ENCODE results near the gene ZBTB40.

The ZBTB40 gene

DNA sequence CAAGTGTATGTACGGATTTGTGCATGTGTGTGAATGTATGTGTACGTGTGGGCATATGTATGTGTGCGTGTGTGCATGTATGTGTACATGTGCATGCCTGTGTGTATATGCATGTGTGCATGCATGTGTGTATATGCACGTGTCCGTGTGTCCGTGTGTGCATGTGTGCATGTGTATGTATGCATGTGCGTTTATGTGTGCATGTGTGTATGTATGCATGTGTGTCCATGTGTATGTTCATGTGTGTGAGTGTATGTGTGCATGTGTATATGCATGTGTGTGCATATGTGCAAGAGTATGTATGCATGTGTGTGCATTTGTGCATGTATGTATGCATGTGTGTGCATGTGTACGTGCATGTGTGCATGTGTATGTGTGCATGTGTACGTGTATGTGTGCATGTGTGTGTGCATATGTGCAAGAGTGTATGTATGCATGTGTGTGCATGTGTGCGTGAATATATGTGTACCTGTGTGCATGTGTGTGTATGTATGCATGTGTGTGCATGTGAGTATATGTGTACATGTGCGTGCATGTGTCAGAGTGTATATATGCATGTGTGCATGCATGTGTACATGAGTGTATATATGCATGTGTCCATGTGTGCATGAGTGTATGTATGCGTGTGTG is 127.2 kb downstream of the ZBTB40 start:
- peaks cover 6% of the 10 kb centered on the region for H3K4me1 Mint-ChIP-seq
- ATAC-seq (no peak), DNase-seq (ENCODE audit: low spot score in 2 of 2) (no peak)
- no peak overlapping the region for H3K27ac Mint-ChIP-seq
- no peaks in the 10 kb centered on the region for H3K9me3 Mint-ChIP-seq
- no peaks in the 10 kb centered on the region for H3K36me3 Mint-ChIP-seq
- H3K4me3 Mint-ChIP-seq: no peak overlapping the region

- H3K27ac Mint-ChIP-seq: no peak overlapping the region
- DNase-seq (ENCODE audit: low spot score in 2 of 2) (no peak), ATAC-seq (no peak)
- H3K36me3 Mint-ChIP-seq: no peaks in the 10 kb centered on the region
- no peaks in the 10 kb centered on the region for H3K9me3 Mint-ChIP-seq
- peaks cover 6% of the 10 kb centered on the region for H3K4me1 Mint-ChIP-seq
- H3K4me3 Mint-ChIP-seq: no peak overlapping the region
These were observed 128.0 kb downstream of the ZBTB40 start for GRCh38 chr1:22579541-22580155.
